GM18951 (cell line): ENCODE results near the gene SEC14L3.

Experiments
- POLR2A ChIP-seq: IDR thresholded peaks from 4 replicates; pipeline ENCODE4 v1.6.1; 2011; ENCODE audit warnings: mild to moderate bottlenecking; ENCODE audit not compliant: insufficient read length, insufficient read depth; ENCODE audit errors: extremely low read depth
- in situ Hi-C: fragments of 300-500 bp; cut with MboI; formaldehyde crosslinking; loops from one replicate; pipeline ENCODE4 v1.12.0; 2022; ENCODE audit warnings: low sequenced_read_pairs, mixed read lengths, inconsistent platforms; ENCODE audit not compliant: unreplicated experiment

Gene SEC14L3

DNA sequence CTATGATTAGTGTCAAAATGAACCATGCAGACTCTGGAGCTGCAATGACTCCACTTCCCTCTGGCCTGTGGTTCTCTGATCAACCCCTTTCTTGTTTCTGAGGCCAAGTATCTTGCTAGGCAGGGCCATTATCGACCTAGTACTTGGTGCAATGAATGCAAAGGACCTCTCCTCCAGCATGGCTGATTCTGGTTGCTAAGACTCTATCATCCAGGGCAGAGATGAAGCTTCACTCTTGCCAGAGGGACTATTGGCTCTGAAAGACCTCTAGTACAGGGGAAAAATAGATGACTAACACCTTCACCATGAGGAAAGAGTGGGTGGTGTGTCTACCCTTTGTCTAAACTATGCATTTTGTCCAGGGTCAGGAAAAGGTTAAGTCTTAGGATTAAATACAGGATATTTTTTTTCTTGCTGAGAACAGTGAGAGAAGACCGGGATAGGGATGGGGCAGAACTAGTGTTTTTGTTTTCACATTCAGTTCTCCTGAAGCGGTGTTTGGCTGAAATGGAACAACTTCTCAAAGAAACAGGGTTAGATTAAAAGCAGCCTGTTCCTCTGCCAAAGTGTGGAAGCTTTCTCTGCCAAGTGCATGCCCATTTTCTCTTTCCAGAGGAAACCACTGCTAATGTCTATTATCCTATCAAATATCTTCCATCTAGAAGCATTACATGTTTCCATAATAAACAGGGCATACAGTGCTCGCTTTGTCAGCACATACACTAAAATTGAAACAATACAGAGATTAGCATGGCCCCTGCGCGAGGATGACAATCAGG lies 51.3 kb downstream of the SEC14L3 start:
- in situ Hi-C loops = no loop called here
- TF ChIP-seq POLR2A = no peak

DNA sequence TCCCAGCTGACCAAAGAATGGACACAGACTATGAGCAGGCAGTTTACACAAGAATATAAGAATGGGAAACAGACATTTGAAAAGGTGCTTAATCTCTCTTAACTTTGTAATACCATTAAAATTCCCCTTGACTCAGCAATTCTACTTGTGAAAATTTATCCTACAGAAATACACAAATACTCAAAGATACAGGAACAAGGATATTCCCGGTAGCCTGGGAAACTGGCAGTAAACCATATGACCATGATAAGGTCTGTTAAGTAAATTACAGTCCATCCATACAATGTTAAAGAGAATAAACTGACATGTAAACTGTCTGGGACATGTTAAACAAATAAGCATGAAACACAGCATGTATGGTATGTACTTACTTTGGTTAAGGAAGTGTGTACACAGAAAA lies 55.0 kb downstream of the SEC14L3 start:
- in situ Hi-C loops = no loop called here
- TF ChIP-seq POLR2A = no peak

GRCh38 chr22:30416403-30416802 lies 55.4 kb downstream of the SEC14L3 start:
- in situ Hi-C loops = no loop called here
- no peak for TF ChIP-seq POLR2A

DNA sequence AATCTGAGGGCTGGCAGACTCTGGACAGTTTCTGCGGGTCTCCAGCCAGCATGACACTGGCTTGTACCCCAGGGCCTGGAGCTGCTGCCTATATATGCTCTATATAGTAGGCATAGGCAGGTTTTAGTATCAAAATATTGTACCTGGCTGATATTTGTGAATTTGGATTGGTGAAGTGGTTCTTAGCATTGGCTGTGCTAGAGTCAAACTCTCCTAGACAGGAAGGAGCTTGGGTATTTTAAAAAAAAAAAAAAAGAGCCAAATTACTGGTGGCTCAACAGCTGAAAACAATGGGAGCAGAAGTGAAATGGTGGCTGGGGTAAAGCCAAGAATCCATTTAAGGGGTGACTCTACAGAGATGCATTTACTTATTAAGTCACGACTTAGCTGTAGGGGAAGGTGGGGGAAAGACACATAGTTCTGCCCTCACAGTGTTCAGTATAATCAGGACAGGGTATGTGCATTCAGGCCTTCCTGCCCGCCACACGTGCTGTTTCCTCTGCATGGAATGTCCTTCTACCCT lies 57.2 kb downstream of the SEC14L3 start:
- in situ Hi-C loops = no loop called here

DNA sequence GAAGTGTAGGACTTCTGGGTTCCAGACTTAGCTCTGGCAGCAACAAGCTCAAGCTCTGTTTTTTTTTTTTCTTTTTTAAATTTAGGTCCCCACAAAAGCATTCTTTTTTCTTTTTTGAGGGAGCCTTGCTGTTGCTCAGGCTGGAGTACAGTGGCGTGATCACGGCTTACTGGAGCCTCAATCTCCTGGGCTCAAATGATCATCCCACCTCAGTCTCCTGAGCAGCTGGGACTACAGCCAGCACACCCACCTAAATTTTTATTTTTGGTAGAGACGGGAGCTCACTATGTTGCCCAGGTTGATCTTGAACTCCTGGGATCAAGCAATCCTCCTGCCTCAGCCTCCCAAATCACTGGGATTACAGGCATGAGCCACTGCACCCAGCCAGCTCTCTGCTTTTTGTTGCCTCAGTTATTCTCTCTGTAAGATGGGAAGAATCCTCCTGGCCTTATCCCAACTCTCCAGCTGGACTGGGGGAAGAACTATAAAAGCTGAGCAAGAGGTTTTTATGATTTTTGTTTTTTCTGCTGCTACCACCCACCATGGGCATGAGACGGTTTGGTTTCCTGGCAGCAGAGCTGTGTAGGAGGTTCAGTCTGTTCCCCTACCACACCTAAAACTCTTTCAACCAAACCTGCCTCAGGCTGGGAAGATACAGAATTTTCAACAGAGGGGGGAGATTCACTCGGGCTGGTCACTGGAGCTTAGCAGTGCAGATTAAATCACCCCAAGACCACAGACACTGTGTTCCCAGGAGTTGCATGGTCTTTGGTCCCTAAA lies 57.9 kb downstream of the SEC14L3 start:
- TF ChIP-seq POLR2A = no peak
- in situ Hi-C loops = no loop called here

More for the DNA sequence above, 57.2 kb downstream of the SEC14L3 start:
- TF ChIP-seq POLR2A = no peak

- TF ChIP-seq POLR2A = no peak
- in situ Hi-C loops = no loop called here
These were observed 58.8 kb downstream of the SEC14L3 start for GRCh38 chr22:30413001-30413400.

DNA sequence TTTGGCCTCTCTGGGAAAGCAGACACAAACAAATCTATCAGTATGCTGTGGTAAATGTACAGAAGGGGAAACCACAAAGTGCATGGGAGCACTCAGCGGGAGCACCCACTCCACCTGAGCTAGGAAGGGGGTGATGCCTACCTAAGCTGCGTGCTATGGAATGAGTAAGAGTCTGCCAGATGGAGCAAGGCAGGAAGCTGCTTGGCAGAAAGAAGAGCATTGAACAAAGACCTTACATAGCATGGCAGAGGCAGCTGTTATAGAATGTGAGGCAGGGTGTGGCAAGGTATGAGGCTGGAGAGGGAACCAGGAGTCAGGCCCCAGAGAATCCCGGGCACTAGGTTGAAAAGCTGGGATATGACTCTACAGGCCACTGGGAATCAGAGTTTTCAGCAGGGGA lies 60.0 kb downstream of the SEC14L3 start:
- TF ChIP-seq POLR2A = no peak

More for the DNA sequence above, 60.0 kb downstream of the SEC14L3 start:
- in situ Hi-C loops = no loop called here
